Measurements from ENCODE around the gene ZNF784. TPM values are rescaled to one million over a fixed set of nuclear protein-coding genes. Genes with fewer than 3 reads are reported as not detected.

The ZNF784 gene
- total and polyA plus RNA-seq, 2 of the 13 experiments (the other 11 are each of a cell fraction or from before 2014, with no cell fraction given): 4.1 to 4.2 TPM

DNA sequence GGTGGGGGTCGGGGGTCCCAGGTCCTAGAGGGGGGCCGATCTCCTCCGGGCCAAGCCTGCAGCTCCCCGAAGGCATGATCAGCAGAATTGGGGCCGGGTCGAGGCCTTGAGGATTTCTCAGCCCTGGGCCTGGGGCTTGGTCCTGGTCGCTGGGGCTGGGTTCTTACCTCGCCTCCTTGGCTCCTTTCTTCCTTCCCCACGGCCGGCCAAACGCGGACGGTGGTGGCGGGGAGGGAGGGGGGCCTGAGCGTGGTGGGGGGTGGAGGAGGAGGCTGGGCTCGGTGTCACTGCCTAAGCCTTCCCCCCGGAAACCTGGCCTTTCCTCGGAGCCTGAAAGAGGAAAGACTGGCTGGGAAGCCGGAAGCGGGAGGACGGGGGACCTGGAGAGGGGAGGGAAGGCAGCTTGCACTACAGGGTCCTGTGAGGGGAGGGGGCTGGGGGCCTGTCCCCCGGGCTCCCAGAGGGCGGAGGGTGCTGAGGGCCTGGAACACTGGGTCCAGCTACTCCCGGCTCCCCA is 43.7 kb downstream of the ZNF784 start, which contains the start of gene ZNF579 (continued):
- peak; percentile 61 for TF ChIP-seq SP5 (CRISPR knock-in tag; IDR thresholded peaks at IDR 0.05; ENCODE audit: borderline replicate concordance, low read depth)
- no peak for TF ChIP-seq PPARG (CRISPR knock-in tag; conservative IDR thresholded peaks at IDR 0.05)
- peak; percentile 70 for TF ChIP-seq ZFY (CRISPR knock-in tag; IDR thresholded peaks at IDR 0.05)
- 0 out of 2 replicates have a peak, but pooled peaks have one; percentile 26 for TF ChIP-seq ESRRA (CRISPR knock-in tag; IDR thresholded peaks at IDR 0.05; ENCODE audit: low read depth)
- TF ChIP-seq, protein P1, sequence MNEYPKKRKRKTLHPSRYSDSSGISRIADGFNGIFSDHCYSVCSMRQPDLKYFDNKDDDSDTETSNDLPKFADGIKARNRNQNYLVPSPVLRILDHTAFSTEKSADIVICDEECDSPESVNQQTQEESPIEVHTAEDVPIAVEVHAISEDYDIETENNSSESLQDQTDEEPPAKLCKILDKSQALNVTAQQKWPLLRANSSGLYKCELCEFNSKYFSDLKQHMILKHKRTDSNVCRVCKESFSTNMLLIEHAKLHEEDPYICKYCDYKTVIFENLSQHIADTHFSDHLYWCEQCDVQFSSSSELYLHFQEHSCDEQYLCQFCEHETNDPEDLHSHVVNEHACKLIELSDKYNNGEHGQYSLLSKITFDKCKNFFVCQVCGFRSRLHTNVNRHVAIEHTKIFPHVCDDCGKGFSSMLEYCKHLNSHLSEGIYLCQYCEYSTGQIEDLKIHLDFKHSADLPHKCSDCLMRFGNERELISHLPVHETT (CRISPR knock-in tag; conservative IDR thresholded peaks at IDR 0.05): peak; percentile 77; the same call in 1 of the 2 replicates
- TF ChIP-seq GLI4 (CRISPR knock-in tag; IDR thresholded peaks at IDR 0.05; ENCODE audit: borderline replicate concordance): 0 out of 2 replicates have a peak, but pooled peaks have one; percentile 24
- TF ChIP-seq, protein P2, sequence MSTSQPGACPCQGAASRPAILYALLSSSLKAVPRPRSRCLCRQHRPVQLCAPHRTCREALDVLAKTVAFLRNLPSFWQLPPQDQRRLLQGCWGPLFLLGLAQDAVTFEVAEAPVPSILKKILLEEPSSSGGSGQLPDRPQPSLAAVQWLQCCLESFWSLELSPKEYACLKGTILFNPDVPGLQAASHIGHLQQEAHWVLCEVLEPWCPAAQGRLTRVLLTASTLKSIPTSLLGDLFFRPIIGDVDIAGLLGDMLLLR (CRISPR knock-in tag; IDR thresholded peaks at IDR 0.05): 0 out of 2 replicates have a peak, but pooled peaks have one; percentile 9
- TF ChIP-seq, protein P3, sequence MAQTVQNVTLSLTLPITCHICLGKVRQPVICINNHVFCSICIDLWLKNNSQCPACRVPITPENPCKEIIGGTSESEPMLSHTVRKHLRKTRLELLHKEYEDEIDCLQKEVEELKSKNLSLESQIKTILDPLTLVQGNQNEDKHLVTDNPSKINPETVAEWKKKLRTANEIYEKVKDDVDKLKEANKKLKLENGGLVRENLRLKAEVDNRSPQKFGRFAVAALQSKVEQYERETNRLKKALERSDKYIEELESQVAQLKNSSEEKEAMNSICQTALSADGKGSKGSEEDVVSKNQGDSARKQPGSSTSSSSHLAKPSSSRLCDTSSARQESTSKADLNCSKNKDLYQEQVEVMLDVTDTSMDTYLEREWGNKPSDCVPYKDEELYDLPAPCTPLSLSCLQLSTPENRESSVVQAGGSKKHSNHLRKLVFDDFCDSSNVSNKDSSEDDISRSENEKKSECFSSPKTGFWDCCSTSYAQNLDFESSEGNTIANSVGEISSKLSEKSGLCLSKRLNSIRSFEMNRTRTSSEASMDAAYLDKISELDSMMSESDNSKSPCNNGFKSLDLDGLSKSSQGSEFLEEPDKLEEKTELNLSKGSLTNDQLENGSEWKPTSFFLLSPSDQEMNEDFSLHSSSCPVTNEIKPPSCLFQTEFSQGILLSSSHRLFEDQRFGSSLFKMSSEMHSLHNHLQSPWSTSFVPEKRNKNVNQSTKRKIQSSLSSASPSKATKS (CRISPR knock-in tag; IDR thresholded peaks at IDR 0.05): no peak
- TF ChIP-seq ZNF792 (CRISPR knock-in tag; IDR thresholded peaks at IDR 0.05): no peak
- no peak for TF ChIP-seq RXRA (CRISPR knock-in tag; IDR thresholded peaks at IDR 0.05)
- TF ChIP-seq FOXA1 (IDR thresholded peaks at IDR 0.05): no peak
- TF ChIP-seq FOXA1 (CRISPR knock-in tag; IDR thresholded peaks at IDR 0.05): no peak
- no peak for TF ChIP-seq ZNF773 (CRISPR knock-in tag; IDR thresholded peaks at IDR 0.05; ENCODE audit: borderline replicate concordance)
- no peak for TF ChIP-seq KLF9 (CRISPR knock-in tag; IDR thresholded peaks at IDR 0.05; ENCODE audit: low read depth)
- TF ChIP-seq, protein P4, sequence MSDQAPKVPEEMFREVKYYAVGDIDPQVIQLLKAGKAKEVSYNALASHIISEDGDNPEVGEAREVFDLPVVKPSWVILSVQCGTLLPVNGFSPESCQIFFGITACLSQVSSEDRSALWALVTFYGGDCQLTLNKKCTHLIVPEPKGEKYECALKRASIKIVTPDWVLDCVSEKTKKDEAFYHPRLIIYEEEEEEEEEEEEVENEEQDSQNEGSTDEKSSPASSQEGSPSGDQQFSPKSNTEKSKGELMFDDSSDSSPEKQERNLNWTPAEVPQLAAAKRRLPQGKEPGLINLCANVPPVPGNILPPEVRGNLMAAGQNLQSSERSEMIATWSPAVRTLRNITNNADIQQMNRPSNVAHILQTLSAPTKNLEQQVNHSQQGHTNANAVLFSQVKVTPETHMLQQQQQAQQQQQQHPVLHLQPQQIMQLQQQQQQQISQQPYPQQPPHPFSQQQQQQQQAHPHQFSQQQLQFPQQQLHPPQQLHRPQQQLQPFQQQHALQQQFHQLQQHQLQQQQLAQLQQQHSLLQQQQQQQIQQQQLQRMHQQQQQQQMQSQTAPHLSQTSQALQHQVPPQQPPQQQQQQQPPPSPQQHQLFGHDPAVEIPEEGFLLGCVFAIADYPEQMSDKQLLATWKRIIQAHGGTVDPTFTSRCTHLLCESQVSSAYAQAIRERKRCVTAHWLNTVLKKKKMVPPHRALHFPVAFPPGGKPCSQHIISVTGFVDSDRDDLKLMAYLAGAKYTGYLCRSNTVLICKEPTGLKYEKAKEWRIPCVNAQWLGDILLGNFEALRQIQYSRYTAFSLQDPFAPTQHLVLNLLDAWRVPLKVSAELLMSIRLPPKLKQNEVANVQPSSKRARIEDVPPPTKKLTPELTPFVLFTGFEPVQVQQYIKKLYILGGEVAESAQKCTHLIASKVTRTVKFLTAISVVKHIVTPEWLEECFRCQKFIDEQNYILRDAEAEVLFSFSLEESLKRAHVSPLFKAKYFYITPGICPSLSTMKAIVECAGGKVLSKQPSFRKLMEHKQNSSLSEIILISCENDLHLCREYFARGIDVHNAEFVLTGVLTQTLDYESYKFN (CRISPR knock-in tag; conservative IDR thresholded peaks at IDR 0.05): 0 out of 2 replicates have a peak, but pooled peaks have one; percentile 17
- TF ChIP-seq ZNF24 (IDR thresholded peaks at IDR 0.05): peak; percentile 68; the same call in 1 of the 2 replicates
- TF ChIP-seq ZNF460 (CRISPR knock-in tag; IDR thresholded peaks at IDR 0.05; ENCODE audit: borderline replicate concordance): no peak
- TF ChIP-seq NFE2L2 (IDR thresholded peaks at IDR 0.05; ENCODE audit: low read length): no peak
- peak in 1 of 2 experiments; percentile 29; a peak in 1 of 4 replicates for TF ChIP-seq EP300 (IDR thresholded peaks at IDR 0.05; ENCODE audit: low read depth in 2 of 2, low read length in 2 of 2)
- no peak for TF ChIP-seq EP300 (CRISPR knock-in tag; IDR thresholded peaks at IDR 0.05; ENCODE audit: borderline replicate concordance)
- TF ChIP-seq FOSL1 (CRISPR knock-in tag; IDR thresholded peaks at IDR 0.05; ENCODE audit: borderline replicate concordance): no peak
- TF ChIP-seq, protein P5, sequence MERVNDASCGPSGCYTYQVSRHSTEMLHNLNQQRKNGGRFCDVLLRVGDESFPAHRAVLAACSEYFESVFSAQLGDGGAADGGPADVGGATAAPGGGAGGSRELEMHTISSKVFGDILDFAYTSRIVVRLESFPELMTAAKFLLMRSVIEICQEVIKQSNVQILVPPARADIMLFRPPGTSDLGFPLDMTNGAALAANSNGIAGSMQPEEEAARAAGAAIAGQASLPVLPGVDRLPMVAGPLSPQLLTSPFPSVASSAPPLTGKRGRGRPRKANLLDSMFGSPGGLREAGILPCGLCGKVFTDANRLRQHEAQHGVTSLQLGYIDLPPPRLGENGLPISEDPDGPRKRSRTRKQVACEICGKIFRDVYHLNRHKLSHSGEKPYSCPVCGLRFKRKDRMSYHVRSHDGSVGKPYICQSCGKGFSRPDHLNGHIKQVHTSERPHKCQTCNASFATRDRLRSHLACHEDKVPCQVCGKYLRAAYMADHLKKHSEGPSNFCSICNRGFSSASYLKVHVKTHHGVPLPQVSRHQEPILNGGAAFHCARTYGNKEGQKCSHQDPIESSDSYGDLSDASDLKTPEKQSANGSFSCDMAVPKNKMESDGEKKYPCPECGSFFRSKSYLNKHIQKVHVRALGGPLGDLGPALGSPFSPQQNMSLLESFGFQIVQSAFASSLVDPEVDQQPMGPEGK (CRISPR knock-in tag; IDR thresholded peaks at IDR 0.05): peak; percentile 96

All from HepG2 (cell line).